ENCODE measurements around the gene MYO1F. TPM values are rescaled to one million over a fixed set of nuclear protein-coding genes. Genes with fewer than 3 reads are reported as not detected.

The MYO1F gene
- total RNA-seq, 1 donor: 0.09 TPM

DNA sequence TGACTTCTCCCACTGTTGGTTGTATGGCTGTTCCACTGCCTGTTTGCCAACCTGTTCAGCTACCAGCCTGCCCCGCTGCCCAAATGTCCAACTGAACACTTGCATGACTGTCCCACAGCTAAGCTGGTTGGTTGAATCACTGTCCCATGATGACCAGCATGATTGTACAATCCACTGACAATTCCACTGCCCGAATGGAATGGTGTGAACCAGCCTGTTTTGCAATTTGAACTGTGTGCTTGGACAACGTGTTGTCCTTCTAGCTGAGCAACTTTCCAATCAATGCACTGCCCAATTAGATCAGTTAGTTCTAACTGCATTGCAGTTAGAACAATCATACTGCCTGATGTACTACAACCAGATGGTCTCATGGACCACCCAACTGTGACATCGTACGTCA, 24.6 kb upstream of the MYO1F start:
- DNase-seq (ENCODE audit: low read depth): no peak

DNA sequence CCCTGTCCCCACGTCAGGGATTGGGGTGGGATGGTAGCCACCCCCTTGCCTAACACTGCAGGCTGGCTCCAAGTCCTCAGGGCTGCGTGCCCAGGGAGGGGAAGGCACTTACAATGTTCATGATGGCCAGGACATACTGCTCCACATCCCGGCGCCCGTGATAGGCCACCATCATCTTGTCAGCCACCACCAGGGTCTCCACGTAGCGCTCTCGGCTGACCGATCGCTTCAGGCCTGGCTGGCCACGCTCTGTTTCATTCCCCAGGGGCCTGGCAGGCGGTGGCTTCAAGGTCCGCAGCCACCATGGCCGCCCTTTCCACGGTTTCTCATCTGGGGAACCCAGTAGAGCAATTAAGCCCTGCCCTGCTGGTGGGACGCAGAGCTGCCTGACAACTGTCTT, 23.6 kb upstream of the MYO1F start:
- no peak overlapping the region for H3K4me3 ChIP-seq (ENCODE audit: low read depth, low read length)
- DNase-seq (ENCODE audit: low read depth): no peak
- TF ChIP-seq, protein P1, sequence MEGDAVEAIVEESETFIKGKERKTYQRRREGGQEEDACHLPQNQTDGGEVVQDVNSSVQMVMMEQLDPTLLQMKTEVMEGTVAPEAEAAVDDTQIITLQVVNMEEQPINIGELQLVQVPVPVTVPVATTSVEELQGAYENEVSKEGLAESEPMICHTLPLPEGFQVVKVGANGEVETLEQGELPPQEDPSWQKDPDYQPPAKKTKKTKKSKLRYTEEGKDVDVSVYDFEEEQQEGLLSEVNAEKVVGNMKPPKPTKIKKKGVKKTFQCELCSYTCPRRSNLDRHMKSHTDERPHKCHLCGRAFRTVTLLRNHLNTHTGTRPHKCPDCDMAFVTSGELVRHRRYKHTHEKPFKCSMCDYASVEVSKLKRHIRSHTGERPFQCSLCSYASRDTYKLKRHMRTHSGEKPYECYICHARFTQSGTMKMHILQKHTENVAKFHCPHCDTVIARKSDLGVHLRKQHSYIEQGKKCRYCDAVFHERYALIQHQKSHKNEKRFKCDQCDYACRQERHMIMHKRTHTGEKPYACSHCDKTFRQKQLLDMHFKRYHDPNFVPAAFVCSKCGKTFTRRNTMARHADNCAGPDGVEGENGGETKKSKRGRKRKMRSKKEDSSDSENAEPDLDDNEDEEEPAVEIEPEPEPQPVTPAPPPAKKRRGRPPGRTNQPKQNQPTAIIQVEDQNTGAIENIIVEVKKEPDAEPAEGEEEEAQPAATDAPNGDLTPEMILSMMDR (IDR thresholded peaks at IDR 0.05; ENCODE audit: insufficient read depth, low read length): no peak

More for the DNA sequence above, 24.6 kb upstream of the MYO1F start:
- TF ChIP-seq, protein P1 (IDR thresholded peaks at IDR 0.05; ENCODE audit: insufficient read depth, low read length): no peak
- H3K4me3 ChIP-seq (ENCODE audit: low read depth, low read length): no peak overlapping the region

DNA sequence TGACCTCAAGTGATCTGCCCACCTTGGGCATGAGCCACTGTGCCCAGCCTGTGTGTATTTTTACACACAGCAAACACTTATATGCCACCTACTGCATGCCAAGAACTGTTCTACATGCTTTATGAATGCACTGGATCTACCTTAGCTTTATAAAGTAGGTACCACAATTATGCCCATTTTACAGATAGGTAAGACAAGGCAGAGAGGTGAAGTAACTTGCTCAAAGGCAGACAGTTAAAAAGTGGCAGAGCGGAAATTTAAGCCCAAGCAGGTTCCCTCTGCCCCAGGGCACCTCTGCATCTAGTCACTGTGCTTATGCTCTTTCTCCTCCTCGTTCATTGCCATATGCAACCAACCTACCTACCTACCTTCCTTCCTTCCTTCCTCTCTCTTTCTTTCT, 22.8 kb upstream of the MYO1F start:
- H3K4me3 ChIP-seq (ENCODE audit: low read depth, low read length): no peak overlapping the region
- DNase-seq (ENCODE audit: low read depth): no peak
- TF ChIP-seq, protein P1 (IDR thresholded peaks at IDR 0.05; ENCODE audit: insufficient read depth, low read length): no peak

DNA sequence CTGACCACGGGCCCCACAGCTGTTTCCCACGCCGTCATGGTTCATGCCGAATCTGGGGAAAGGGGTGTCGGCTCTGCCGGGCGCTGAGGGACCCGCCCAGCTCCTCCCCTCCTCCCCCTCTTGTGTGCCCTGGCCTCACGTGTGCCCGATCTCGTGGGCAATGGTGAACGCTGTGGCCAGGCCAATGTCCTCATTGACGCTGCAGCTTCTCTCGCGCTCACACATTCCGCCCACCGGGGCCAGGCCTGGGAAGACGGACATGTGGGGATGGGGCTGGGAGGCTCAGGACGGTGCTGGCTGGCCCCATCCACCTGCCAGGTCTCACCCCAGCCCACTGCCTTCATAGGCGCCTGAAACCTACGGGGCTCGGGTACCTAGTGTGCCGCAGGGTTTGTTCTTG, 18.9 kb upstream of the MYO1F start:
- TF ChIP-seq, protein P1 (IDR thresholded peaks at IDR 0.05; ENCODE audit: insufficient read depth, low read length): no peak
- H3K4me3 ChIP-seq (ENCODE audit: low read depth, low read length): no peak overlapping the region
- no peak for DNase-seq (ENCODE audit: low read depth)

DNA sequence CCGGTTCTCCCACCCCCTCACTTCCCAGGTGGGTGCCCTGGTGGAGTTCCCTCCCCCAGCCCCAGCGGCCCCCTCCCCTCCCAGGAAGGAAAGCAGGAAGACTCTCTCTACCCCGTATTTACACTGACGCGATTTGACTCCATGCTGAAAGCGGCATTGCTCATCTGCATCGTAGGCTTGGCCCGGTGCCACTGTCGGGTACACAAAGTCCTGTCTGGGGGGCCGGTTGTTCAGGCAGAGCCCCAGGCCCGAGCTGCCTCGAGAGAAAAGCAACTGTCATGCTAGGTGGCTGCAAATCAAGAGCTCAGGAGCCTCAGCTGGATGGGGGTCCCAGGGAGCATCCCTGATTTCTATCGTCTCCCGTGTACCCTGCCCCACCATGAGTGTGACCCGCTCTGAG, 18.4 kb upstream of the MYO1F start:
- DNase-seq (ENCODE audit: low read depth): no peak
- TF ChIP-seq, protein P1 (IDR thresholded peaks at IDR 0.05; ENCODE audit: insufficient read depth, low read length): no peak
- no peak overlapping the region for H3K4me3 ChIP-seq (ENCODE audit: low read depth, low read length)

DNA sequence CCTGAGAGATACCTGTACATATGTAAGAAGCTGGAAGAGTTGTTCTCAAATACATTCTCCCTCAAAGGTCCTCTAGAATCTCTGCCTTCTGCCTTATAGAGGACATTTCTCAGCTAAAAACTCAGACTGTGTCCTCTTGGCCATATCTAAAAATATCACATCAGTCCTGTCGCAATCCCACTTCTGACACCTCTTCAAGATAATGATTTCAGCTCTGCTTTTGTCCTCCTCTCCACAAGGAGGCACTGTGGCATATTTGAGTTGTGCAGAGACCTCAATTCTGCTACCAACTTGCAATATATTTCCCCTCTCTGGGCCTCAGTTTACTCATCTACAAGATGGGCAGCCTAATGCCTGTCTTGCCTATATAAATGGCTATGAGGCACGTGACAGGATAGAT, 16.7 kb upstream of the MYO1F start:
- TF ChIP-seq, protein P1 (IDR thresholded peaks at IDR 0.05; ENCODE audit: insufficient read depth, low read length): peak; percentile 34
- H3K4me3 ChIP-seq (ENCODE audit: low read depth, low read length): no peak overlapping the region
- DNase-seq (ENCODE audit: low read depth): peak; percentile 45

Data from fibroblast of the aortic adventitia (primary cell).